ENCODE results near the gene BRF1. TPM values are rescaled to one million over a fixed set of nuclear protein-coding genes. Genes with fewer than 3 reads are reported as not detected.

The BRF1 gene
- polyA plus RNA-seq, 1 of the 3 experiments (the other 2 are of a cell fraction), result 15.7 TPM

GRCh38 chr14:105201925-105202513 is 98.8 kb downstream of the BRF1 start:
- TF ChIP-seq MAX (IDR thresholded peaks at IDR 0.05; ENCODE audit: low read depth) (no peak), TEAD4 (IDR thresholded peaks at IDR 0.05; ENCODE audit: borderline replicate concordance, insufficient read depth) (no peak), RFX5 (IDR thresholded peaks at IDR 0.05; ENCODE audit: low read length) (no peak), USF1 (IDR thresholded peaks at IDR 0.05; ENCODE audit: borderline replicate concordance, low read depth) (no peak), POLR2AphosphoS5 (IDR thresholded peaks at IDR 0.05; ENCODE audit: low read depth, low read length) (no peak), MEF2A (IDR thresholded peaks at IDR 0.05; ENCODE audit: borderline replicate concordance, low read depth) (no peak), TCF12 (IDR thresholded peaks at IDR 0.05) (no peak), FOXJ3 (CRISPR knock-in tag; IDR thresholded peaks at IDR 0.05) (no peak), FOXM1 (IDR thresholded peaks at IDR 0.05; ENCODE audit: low read depth) (no peak), IRF3 (IDR thresholded peaks at IDR 0.05; ENCODE audit: low read depth, low read length) (no peak), USF2 (IDR thresholded peaks at IDR 0.05; ENCODE audit: borderline replicate concordance, low read depth, low read length) (no peak), PBX3 (IDR thresholded peaks at IDR 0.05) (no peak), ZBTB33 (IDR thresholded peaks at IDR 0.05; ENCODE audit: borderline replicate concordance, low read depth) (no peak), NFIC (IDR thresholded peaks at IDR 0.05; ENCODE audit: borderline replicate concordance) (no peak), EP300 (IDR thresholded peaks at IDR 0.05; ENCODE audit: borderline replicate concordance in 1 of 2, low read depth in 1 of 2, low read length in 1 of 2) (no peak), CTCF (IDR thresholded peaks at IDR 0.05) (no peak), ELF1 (IDR thresholded peaks at IDR 0.05) (no peak), CHD2 (IDR thresholded peaks at IDR 0.05; ENCODE audit: low read length, partially characterized antibody) (no peak), EZH2phosphoT487 (IDR thresholded peaks at IDR 0.05; ENCODE audit: borderline replicate concordance, low read depth) (no peak), FOSL2 (IDR thresholded peaks at IDR 0.05; ENCODE audit: borderline replicate concordance, low read depth) (no peak)
- no peak overlapping the region for H2AFZ ChIP-seq (ENCODE audit: low read depth)
- H3K36me3 ChIP-seq (replicated peaks in 1 of 2; ENCODE audit: control insufficient read depth in 1 of 2, insufficient read depth in 2 of 2, low read length in 1 of 2), result no peaks in the 10 kb centered on the region
- H3K9ac ChIP-seq, result no peak overlapping the region
- H3K27ac ChIP-seq (ENCODE audit: low read depth in 2 of 2, low read length in 1 of 2), result no peak overlapping the region; a peak in 1 of 4 replicates
- H3K9me2 ChIP-seq, result no peaks in the 10 kb centered on the region
- H3F3A ChIP-seq (replicated peaks; ENCODE audit: insufficient read depth), result no peaks in the 10 kb centered on the region
- 84% methylated on average over 6 of the region's 20 CpGs for WGBS (ENCODE audit: low lambda C conversion rate)
- H3K4me2 ChIP-seq, result no peak overlapping the region
- H3K9me3 ChIP-seq, result no peaks in the 10 kb centered on the region
- H3K79me2 ChIP-seq (ENCODE audit: insufficient read depth), result no peaks in the 10 kb centered on the region
- peaks cover 0 to 65% of the 10 kb centered on the region in 2 experiments; a peak in 1 of 4 replicates for H3K4me1 ChIP-seq (ENCODE audit: control insufficient read depth in 1 of 2, insufficient read depth in 2 of 2, low read depth in 1 of 2, low read length in 1 of 2)
- ChIA-PET POLR2A (no interaction called here), CTCF (interaction anchor here (0.5 to 2.6 kb wide), 17 partner anchors 8 to 288 kb away, joined by 3 to 10 read pairs (median 5); partner anchors contain the start of gene BTBD6)
- H4K20me1 ChIP-seq (ENCODE audit: insufficient read depth), result no peaks in the 10 kb centered on the region
- no peak overlapping the region for H3K4me3 ChIP-seq (ENCODE audit: low read depth in 2 of 2, low read length in 1 of 2)
- DNase-seq, result no peak
- H3K27me3 ChIP-seq (ENCODE audit: insufficient read depth), result no peaks in the 10 kb centered on the region

All from SK-N-SH (cell line).